Omental fat pad (tissue), 4 donors: ENCODE measurements around the gene MYO1C. TPM values are rescaled to one million over a fixed set of nuclear protein-coding genes. Genes with fewer than 3 reads are reported as not detected.
A peak's percentile ranks its signal among the peaks of the same experiment; 100 is the strongest.

ENCODE experiments used
- ATAC-seq: fragments of 150-250 bp; one replicate; pipeline ENCODE4 v1.9.1; 2016; ENCODE audit warnings: mild to moderate bottlenecking, moderate library complexity; ENCODE audit not compliant: low FRiP score
- DNase-seq: peaks from one replicate; pipeline ENCODE4 v3.0.0-alpha.2; 2019; ENCODE audit warnings: low spot score
- CTCF ChIP-seq, 3 donors: fragments of 450-650 bp; IDR thresholded peaks; one replicate each; pipeline ENCODE4 v1.5.1; 2016 to 2017; ENCODE audit warnings: antibody characterized with exemption in 3 of 3, mild to moderate bottlenecking in 3 of 3, moderate library complexity in 2 of 3
- total RNA-seq, 4 donors: library from RNA; depleted of rRNA; stranded (reverse); fragments of >200 nt; gene quantifications; one replicate each; pipeline ENCODE4 v1.1.0, GENCODE V29; 2016

The MYO1C gene
- total RNA-seq, 4 donors from 2014 or later: 194 to 367 (median 207) TPM

DNA sequence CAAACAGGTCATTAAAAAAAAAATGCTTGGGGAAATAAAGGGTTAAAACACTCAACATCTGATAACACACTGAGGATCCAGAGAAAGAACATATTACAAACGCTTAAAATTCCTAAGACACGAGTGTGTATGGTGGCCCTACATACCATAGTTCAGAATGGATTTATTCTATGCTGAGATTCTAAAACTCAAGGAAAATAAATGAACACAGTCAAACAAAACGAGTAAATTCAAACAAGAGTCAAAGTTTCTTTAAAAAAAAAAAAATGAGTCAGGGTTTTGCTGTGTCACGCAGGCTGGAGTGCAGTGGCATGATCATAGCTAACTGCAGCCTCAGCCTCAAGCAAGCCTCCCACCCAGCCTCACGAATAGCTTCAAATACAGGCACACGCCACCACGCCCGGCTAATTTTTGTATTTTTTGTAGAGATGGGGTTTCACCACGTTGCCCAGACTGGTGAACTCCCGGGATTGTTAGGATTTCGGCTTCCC is 53.8 kb downstream of the MYO1C start:
- DNase-seq (no peak), ATAC-seq (peak; percentile 45)
- TF ChIP-seq CTCF (IDR thresholded peaks at IDR 0.05): no peak

DNA sequence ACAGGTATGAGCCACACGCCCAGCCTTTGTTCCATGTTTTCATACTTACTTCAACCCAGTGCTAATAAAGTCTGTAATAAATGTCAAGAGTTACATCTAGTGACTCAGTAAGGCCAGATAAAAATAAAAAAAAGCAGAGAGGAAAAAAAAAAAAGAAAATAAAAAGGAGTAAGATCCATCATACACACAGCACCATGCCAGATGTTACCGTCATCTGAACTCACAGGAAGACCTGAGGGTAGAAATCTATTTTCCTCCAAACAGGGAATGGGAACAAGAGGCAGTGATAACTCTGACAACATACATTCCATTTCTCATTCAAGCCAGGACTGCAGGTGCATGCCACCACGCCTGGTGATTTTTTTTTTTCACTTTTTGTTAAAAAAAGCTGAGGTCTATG is 57.2 kb downstream of the MYO1C start:
- ATAC-seq: no peak
- no peak for TF ChIP-seq CTCF (IDR thresholded peaks at IDR 0.05)
- DNase-seq: no peak

DNA sequence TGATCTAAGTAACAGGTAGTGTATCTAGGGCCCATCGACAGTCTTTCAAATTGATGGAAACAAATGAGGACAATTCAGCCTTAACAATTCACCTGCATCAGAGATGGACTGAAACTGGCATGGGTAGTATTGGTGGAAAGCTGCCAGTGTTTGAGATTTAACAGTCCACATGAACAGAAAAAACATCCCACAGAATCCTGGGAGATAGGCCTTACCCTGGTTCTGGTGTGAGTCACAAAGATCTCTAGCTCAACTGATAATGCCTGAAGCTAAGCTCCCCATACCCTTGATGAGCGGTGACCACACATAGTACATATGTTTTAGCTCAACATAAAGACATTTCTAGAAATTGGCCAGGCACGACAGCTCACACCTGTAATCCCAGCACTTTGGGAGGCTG is 58.3 kb downstream of the MYO1C start:
- peak; percentile 47 for ATAC-seq
- TF ChIP-seq CTCF (IDR thresholded peaks at IDR 0.05): no peak
- DNase-seq: no peak

GRCh38 chr17:1431631-1432104 is 60.8 kb downstream of the MYO1C start:
- ATAC-seq (no peak), DNase-seq (no peak)
- no peak for TF ChIP-seq CTCF (IDR thresholded peaks at IDR 0.05)

DNA sequence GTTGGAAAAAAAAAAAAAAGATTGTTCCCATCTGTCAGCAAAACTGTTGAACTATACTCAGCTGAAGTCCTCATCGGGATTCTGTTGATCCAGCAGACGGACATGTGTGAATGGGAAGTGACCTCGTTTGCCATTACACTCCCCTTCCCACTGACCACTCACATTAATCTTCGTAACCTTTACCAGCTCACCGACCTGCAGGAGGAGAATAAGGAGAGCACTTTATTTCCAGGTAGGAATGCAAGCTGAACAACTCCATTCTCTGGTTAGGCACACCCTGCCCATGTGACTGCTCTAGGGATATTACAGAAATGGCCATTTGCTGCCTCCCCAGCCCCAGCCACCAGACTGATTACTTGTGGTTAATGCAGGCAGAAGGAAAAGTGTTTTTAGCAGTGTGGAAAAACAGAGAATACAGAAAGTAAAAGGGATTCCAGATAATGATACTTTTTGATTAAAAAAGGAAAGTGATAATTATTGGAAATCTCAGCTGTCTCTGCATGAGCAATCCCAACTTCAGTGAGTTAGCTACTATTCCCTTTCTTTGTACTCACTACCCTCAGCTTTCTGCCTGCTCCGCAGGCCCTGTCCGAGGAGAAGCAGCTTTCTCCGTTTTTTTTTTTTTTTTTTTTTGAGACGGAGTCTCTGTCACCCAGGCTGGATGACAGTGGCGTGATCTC is 68.9 kb downstream of the MYO1C start:
- ATAC-seq: no peak
- DNase-seq: no peak
- TF ChIP-seq CTCF (IDR thresholded peaks at IDR 0.05): no peak

DNA sequence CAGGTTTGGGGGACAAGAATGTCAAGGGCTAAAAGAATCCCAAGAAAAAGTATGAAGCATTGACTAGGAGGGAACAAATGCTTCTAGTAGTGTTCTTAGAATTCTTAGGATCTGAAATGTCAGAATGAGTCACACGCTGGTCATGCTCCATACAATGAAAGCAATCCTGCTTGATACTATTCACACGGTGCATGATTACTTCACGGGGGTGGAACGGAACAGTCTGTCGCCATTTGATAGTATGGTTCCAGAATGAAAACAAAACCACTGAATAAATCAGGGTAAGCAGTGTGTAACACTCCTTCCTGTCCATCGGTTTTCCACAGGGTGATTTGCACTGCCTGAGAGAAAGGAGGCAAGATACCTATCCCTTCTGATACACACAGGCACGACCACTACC is 69.6 kb downstream of the MYO1C start:
- ATAC-seq (peak; percentile 82), DNase-seq (no peak)
- no peak for TF ChIP-seq CTCF (IDR thresholded peaks at IDR 0.05)

DNA sequence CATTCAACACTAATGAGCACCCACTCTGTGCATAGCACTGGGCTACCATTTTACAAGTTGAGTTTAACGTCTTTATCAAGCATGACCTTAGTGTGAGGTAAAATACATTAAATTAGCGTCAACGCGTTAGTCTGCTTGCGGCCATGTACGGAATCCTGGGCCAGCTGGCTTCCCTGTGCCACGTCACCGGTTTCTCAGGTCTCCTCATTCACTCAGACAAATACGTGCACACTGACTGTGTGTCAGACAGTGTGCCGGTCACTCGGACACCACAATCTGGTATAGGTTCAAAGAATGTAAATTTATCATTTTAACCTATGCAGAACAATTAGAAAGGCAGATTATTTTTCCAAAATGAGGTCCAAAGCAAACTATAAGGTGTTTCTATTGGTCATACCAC is 71.0 kb downstream of the MYO1C start:
- TF ChIP-seq CTCF (IDR thresholded peaks at IDR 0.05): no peak
- ATAC-seq (no peak), DNase-seq (no peak)
